GM21528 (cell line): ENCODE data around the gene ROBO4.

Experiments used
- ATAC-seq: cut with Tn5 transposase; IDR thresholded peaks from one replicate; pipeline ENCODE4 v1.9.1; 2021; ENCODE audit warnings: mild to moderate bottlenecking, moderate library complexity; ENCODE audit not compliant: unreplicated experiment, low FRiP score

The ROBO4 gene

DNA sequence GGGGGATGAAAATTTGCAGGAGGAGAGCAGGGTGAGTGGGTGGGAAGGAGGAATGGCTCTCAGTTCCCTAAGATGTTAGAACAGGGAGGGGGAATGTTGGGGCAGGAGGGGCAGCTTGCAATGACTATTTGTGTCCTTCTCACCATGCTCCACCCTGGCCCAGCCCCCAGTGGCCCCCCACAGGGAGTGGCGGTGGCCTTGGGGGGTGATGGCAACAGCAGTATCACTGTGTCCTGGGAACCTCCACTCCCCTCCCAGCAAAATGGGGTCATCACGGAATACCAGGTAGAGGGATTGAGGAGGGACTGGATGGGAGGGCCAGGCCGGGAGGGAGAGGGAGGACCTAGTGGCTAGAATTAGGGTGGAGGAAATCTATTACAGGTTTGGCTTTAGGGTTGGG, 22.3 kb downstream of the ROBO4 start:
- no peak for ATAC-seq

DNA sequence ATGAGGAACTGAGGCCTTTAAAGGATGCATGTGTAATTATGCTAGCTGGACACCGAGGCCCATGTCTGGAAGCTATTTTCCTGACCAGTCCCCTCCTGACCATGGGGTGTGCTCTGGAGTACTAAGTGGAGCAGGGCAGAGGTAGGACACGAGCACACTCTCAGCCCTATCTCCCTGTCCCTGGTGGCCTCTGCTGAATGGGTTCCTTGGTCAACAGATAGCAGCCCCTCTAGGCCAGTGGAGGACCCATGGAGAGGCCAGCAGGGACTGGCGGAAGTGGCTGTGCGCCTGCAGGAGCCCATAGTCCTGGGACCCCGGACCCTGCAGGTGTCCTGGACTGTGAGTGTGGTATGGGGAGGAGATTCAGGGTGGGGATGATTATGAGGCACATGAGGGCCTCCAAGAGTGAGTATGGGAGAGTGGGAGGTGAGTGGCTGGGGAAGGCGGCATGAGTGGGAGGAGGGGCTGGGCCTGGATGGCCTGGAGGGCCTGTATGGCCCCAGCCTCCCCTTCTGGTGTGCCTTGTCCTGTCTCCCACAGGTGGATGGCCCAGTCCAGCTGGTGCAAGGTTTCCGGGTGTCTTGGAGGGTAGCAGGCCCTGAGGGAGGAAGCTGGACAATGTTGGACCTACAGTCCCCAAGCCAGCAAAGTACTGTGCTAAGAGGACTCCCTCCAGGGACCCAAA, 23.0 kb downstream of the ROBO4 start:
- no peak for ATAC-seq

DNA sequence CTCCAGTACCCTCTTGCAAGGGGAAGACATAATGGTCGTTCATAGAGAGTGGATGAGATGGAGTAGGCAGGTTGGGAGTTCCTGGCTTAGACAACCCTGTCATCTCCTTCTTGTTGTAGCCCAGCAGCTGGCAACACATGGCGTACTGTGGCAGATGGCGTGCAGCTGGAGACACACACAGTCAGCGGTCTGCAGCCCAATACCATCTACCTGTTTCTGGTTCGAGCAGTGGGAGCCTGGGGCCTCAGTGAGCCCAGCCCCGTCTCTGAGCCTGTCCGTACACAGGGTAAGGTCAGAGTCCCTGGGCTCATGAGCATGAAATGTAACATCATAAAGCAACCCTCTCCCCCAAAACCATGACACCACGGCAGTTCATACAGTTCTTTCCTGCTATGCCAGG, 23.7 kb downstream of the ROBO4 start:
- no peak for ATAC-seq

DNA sequence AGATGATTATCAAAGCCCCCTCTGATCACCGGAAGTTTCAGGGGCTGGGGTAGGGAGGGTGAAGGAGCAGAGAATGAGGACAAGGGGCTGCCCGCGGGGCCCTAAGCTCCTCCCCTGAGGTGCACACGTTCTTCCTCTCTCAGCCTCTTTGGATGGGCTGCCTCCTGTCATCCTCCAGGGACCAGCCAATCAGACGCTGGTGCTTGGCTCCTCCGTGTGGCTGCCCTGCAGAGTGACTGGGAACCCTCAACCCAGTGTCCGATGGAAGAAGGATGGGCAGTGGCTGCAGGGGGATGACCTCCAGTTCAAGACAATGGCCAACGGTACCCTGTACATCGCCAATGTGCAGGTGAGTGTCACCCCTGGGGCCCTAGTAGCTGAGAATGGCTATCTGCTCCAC, 24.9 kb downstream of the ROBO4 start:
- no peak for ATAC-seq

DNA sequence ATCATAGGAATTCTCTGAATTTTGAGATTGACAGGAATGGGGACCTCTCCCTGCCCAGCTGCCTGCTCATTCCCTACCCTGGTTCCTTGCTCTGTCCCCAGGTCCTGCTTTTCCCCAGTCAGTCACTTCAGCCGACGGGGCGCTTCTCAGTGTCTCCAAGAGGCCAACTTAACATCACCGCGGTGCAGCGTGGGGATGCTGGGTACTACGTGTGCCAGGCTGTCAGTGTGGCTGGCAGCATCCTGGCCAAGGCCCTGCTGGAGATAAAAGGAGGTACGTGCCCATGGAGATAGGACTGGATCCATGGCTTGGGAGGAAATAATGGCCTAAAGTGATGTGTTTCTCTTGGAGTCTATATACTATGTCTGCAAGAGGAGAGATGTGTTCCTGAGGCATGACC, 25.4 kb downstream of the ROBO4 start:
- ATAC-seq, result no peak

- ATAC-seq, result no peak
Measured at GRCh38 chr11:124870430-124870829, 27.2 kb downstream of the ROBO4 start.

GRCh38 chr11:124869856-124870387, 27.7 kb downstream of the ROBO4 start:
- ATAC-seq, result no peak

- ATAC-seq, result no peak
Measured at GRCh38 chr11:124869331-124869730, 28.3 kb downstream of the ROBO4 start.

GRCh38 chr11:124868331-124869274, 29.1 kb downstream of the ROBO4 start:
- ATAC-seq, result no peak

- no peak for ATAC-seq
Measured at GRCh38 chr11:124867700-124868099, 30.0 kb downstream of the ROBO4 start.

DNA sequence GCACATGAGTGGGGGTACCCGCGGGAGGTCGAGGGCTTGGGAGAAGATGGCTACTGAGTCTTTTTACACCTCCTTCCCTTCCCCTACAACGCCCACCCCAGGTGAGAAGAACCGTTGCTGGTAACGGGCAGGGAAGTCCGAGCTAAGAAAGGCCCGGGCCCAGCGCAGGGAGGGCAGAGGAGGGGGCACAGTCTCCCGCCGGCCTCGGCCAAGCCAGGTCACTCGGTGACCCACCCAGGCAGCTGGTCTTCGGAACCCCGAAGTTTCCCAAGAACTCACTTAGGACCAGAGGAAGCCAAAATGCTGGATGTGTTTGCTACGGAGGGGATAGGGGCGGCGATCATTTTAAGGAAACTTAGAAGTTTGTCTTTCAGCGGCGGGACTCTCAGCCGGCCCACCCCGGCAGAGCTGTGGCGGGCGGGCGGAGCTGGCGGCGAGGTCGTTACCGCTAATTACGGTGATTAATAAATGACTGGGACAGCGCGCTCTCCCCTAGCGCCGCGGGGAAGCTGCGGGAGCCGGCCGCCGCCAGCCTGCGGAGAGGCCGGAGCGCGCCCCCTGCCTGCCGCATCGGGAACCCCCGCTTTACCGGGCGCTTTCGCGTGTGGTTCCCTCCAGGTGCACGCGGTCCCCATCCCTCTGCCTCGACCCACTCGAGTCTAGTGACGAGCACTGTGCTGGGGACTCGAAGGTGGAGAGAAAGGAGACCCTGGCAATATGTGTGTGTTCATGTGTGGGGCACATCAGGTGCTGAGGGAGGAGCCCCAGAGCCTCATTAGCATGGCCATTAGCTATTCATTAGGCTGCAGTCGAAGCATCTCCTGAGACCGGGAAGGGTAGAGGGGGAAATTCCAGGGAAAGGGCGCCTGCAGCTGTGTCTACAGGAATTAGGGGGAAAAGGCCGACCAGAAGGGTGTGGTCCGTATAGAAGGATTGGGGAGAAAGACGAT, 31.5 kb downstream of the ROBO4 start:
- no peak for ATAC-seq

- no peak for ATAC-seq
Measured at GRCh38 chr11:124865181-124865901, 32.3 kb downstream of the ROBO4 start, which contains the start of gene ROBO3. TSS of gene ROBO3 (plus strand) at chr11:124865432. CDS start at chr11:124865578, 146 bp downstream.

- no peak for ATAC-seq
Measured at GRCh38 chr11:124864892-124865180, 32.8 kb downstream of the ROBO4 start.

- ATAC-seq, result no peak
Measured at GRCh38 chr11:124864176-124864891, 33.3 kb downstream of the ROBO4 start.

GRCh38 chr11:124863826-124864165, 33.9 kb downstream of the ROBO4 start:
- no peak for ATAC-seq

GRCh38 chr11:124863137-124863825, 34.4 kb downstream of the ROBO4 start:
- no peak for ATAC-seq

DNA sequence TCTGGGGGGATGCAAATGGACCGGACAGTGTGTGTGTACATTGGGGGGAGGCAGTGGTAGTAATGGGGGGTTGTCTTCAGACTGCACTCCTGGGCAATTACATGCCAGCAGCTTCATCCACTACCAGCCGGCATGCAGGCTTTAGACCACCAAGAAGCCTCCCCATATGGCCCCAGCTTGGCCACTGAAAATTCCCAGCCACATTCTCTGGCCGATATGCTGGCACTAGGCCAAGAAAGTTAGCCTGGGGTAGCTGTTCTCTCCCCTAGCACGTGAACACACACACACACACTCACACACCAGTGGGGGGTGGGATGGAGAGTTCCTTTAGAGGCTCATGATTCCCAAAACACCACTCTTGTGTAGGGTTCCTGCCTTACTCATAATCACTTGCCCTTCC, 36.0 kb downstream of the ROBO4 start:
- no peak for ATAC-seq

DNA sequence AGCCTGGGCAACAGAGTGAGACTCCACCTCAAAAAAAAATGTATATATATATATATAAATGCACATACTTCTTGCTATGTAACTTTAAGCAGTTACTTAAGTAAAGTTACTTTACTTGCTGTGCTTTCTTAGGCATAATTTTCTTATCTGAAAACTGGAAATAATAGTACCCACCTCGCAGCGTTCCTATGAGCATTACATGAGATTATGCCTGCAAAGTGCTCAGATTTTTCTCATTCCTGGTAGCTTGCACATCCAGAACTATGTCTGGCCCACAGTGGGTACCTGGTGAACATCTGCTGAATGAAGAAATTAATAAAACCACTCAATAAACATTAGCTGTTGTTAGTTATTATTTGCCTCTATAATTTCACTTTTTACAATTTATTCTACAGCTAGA, 38.5 kb downstream of the ROBO4 start:
- ATAC-seq, result no peak
